WTC11 (cell line): ENCODE data around the gene GFY.

ENCODE experiments used
- ATF2 ChIP-seq: sonication (generic); formaldehyde crosslinking; IDR thresholded peaks from 2 replicates; pipeline ENCODE4 v1.8.1; 2022; ENCODE audit warnings: low read depth, missing genetic modification reagents, borderline replicate concordance
- CREB1 ChIP-seq: sonication (generic); formaldehyde crosslinking; IDR thresholded peaks from 2 replicates; pipeline ENCODE4 v1.8.0; 2023; ENCODE audit warnings: mild to moderate bottlenecking, missing genetic modification reagents
- CTCF ChIP-seq: fragments of 200-600 bp; IDR thresholded peaks from 2 replicates; pipeline ENCODE4 v1.8.0; 2022; ENCODE audit warnings: antibody characterized with exemption
- E2F4 ChIP-seq: sonication (generic); formaldehyde crosslinking; IDR thresholded peaks from 2 replicates; pipeline ENCODE4 v1.8.1; 2022; ENCODE audit warnings: low read depth, mild to moderate bottlenecking, moderate library complexity, missing genetic modification reagents, borderline replicate concordance
- FOXJ3 ChIP-seq: sonication (generic); formaldehyde crosslinking; IDR thresholded peaks from 2 replicates; pipeline ENCODE4 v1.9.0; 2021; ENCODE audit warnings: missing genetic modification reagents, mild to moderate bottlenecking, borderline replicate concordance
- IRF2 ChIP-seq: sonication (generic); formaldehyde crosslinking; IDR thresholded peaks from 2 replicates; pipeline ENCODE4 v1.8.0; 2022; ENCODE audit warnings: low read depth, missing genetic modification reagents, borderline replicate concordance
- MYBL2 ChIP-seq: sonication (generic); formaldehyde crosslinking; IDR thresholded peaks from 2 replicates; pipeline ENCODE4 v1.8.1; 2023; ENCODE audit warnings: mild to moderate bottlenecking, moderate library complexity, missing genetic modification reagents
- SMAD3 ChIP-seq: sonication (generic); formaldehyde crosslinking; IDR thresholded peaks from 2 replicates; pipeline ENCODE4 v1.8.0; 2022; ENCODE audit warnings: missing genetic modification reagents, mild to moderate bottlenecking, borderline replicate concordance
- SP1 ChIP-seq: sonication (generic); formaldehyde crosslinking; conservative IDR thresholded peaks from 2 replicates; pipeline ENCODE4 v1.8.1; 2022; ENCODE audit warnings: missing genetic modification reagents
- TCF7 ChIP-seq: sonication (generic); formaldehyde crosslinking; IDR thresholded peaks from 2 replicates; pipeline ENCODE4 v1.8.0; 2022; ENCODE audit warnings: mild to moderate bottlenecking, low read depth, missing genetic modification reagents, moderate library complexity
- ZMAT4 ChIP-seq: fragments of 250-450 bp; sonication (Bioruptor Pico); IDR thresholded peaks from 2 replicates; pipeline ENCODE4 v1.9.0; 2021; ENCODE audit warnings: mild to moderate bottlenecking
- ZNF121 ChIP-seq: sonication (generic); formaldehyde crosslinking; IDR thresholded peaks from 2 replicates; pipeline ENCODE4 v1.8.0; 2023; ENCODE audit warnings: missing genetic modification reagents
- ZNF263 ChIP-seq: sonication (generic); formaldehyde crosslinking; IDR thresholded peaks from 2 replicates; pipeline ENCODE4 v1.8.1; 2022; ENCODE audit warnings: low read depth, mild to moderate bottlenecking, moderate library complexity, missing genetic modification reagents
- TF ChIP-seq, protein P1 (sequence below): sonication (generic); formaldehyde crosslinking; IDR thresholded peaks from 2 replicates; pipeline ENCODE4 v1.8.0; 2022; ENCODE audit warnings: mild to moderate bottlenecking, missing genetic modification reagents

DNA sequence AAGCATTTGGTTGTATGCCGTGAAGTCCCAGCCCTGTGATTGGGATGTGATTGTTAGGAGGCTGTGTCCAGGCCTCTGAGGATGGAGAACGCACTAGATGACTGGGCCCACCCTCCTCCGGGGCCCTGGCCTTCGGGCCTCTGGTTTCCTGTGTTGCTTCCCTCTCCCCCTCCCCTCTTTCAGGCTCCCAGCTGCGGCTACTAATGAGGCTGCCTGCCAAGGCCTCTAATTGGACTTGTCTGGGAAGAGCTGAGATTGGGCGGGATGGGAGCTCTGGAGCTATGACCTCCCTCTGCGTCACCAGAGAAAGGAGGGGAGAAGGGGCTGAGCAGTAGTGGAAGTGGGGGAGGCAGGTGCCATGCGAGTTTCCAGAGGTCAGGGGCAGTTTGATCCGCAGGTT, 11.8 kb upstream of the GFY start:
- no peak for TF ChIP-seq ZNF121 (CRISPR knock-in tag)
- TF ChIP-seq TCF7 (CRISPR knock-in tag), result no peak
- TF ChIP-seq ZNF263 (CRISPR knock-in tag), result no peak
- no peak for TF ChIP-seq SMAD3 (CRISPR knock-in tag)
- TF ChIP-seq ZMAT4 (CRISPR knock-in tag), result no peak
- no peak for TF ChIP-seq FOXJ3 (CRISPR knock-in tag)
- no peak for TF ChIP-seq SP1 (CRISPR knock-in tag)
- no peak for TF ChIP-seq CTCF
- TF ChIP-seq CREB1 (CRISPR knock-in tag), result no peak
- no peak for TF ChIP-seq ATF2 (CRISPR knock-in tag)
- no peak for TF ChIP-seq IRF2 (CRISPR knock-in tag)
- TF ChIP-seq, protein P1, sequence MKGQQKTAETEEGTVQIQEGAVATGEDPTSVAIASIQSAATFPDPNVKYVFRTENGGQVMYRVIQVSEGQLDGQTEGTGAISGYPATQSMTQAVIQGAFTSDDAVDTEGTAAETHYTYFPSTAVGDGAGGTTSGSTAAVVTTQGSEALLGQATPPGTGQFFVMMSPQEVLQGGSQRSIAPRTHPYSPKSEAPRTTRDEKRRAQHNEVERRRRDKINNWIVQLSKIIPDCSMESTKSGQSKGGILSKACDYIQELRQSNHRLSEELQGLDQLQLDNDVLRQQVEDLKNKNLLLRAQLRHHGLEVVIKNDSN (CRISPR knock-in tag), result no peak
- no peak for TF ChIP-seq E2F4 (CRISPR knock-in tag)
- no peak for TF ChIP-seq MYBL2 (CRISPR knock-in tag)
